GM21786 (cell line): ENCODE results near the gene TECTA.

Source experiments
- ATAC-seq: cut with Tn5 transposase; IDR thresholded peaks from one replicate; pipeline ENCODE4 v1.9.1; 2021; ENCODE audit not compliant: unreplicated experiment

Gene TECTA

GRCh38 chr11:121100943-121101342, at the start of gene TECTA:
TSS of gene TECTA (plus strand) at chr11:121101243. CDS start at chr11:121102666, 1,423 bp downstream.
- no peak for ATAC-seq

- no peak for ATAC-seq
These were observed 47.8 kb upstream of the TECTA start for GRCh38 chr11:121053244-121053643.

GRCh38 chr11:121054266-121054665, 46.8 kb upstream of the TECTA start:
- no peak for ATAC-seq

GRCh38 chr11:121055076-121055475, 46.0 kb upstream of the TECTA start:
- no peak for ATAC-seq

GRCh38 chr11:121057922-121058321, 43.1 kb upstream of the TECTA start:
- no peak for ATAC-seq

- ATAC-seq: no peak
These were observed 42.1 kb upstream of the TECTA start for GRCh38 chr11:121058941-121059340.

- ATAC-seq: peak; percentile 99
These were observed 41.4 kb upstream of the TECTA start for GRCh38 chr11:121059605-121060004.

- no peak for ATAC-seq
These were observed 37.3 kb upstream of the TECTA start for GRCh38 chr11:121063728-121064127.

- no peak for ATAC-seq
These were observed 34.4 kb upstream of the TECTA start for GRCh38 chr11:121066623-121067022.

GRCh38 chr11:121067026-121067425, 34.0 kb upstream of the TECTA start:
- no peak for ATAC-seq

GRCh38 chr11:121067453-121067852, 33.6 kb upstream of the TECTA start:
- no peak for ATAC-seq

GRCh38 chr11:121067962-121068647, 32.9 kb upstream of the TECTA start:
- ATAC-seq: no peak

GRCh38 chr11:121068787-121069186, 32.3 kb upstream of the TECTA start:
- ATAC-seq: no peak

GRCh38 chr11:121070951-121071845, 29.8 kb upstream of the TECTA start:
- no peak for ATAC-seq

GRCh38 chr11:121071846-121072450, 29.1 kb upstream of the TECTA start:
- ATAC-seq: no peak

GRCh38 chr11:121081321-121081720, 19.7 kb upstream of the TECTA start:
- no peak for ATAC-seq

GRCh38 chr11:121082219-121082618, 18.8 kb upstream of the TECTA start:
- no peak for ATAC-seq

- no peak for ATAC-seq
These were observed 18.4 kb upstream of the TECTA start for GRCh38 chr11:121082670-121083069.

- ATAC-seq: no peak
These were observed 14.2 kb upstream of the TECTA start for GRCh38 chr11:121086866-121087265.

- no peak for ATAC-seq
These were observed 11.5 kb upstream of the TECTA start for GRCh38 chr11:121089566-121089965.

GRCh38 chr11:121090145-121090721, 10.8 kb upstream of the TECTA start:
- no peak for ATAC-seq
